ENCODE measurements around the gene MYO3B. TPM values are rescaled to one million over a fixed set of nuclear protein-coding genes. Genes with fewer than 3 reads are reported as not detected.

The MYO3B gene
- total and polyA plus RNA-seq, 2 experiments from 2014 or later = 0.11 TPM; not detected in 1

- Histone ChIP-seq H4K20me1 (ENCODE audit: insufficient read depth) (no peaks in the 10 kb centered on the region), H3K27ac (no peak overlapping the region), H3K36me3 (ENCODE audit: low read depth) (no peaks in the 10 kb centered on the region), H3K4me3 (no peak overlapping the region), H3F3A (ENCODE audit: insufficient read depth) (no peaks in the 10 kb centered on the region), H3K4me1 (ENCODE audit: insufficient read depth) (no peaks in the 10 kb centered on the region), H3K79me2 (ENCODE audit: insufficient read depth) (no peaks in the 10 kb centered on the region), H2AFZ (no peak overlapping the region), H3K9me2 (ENCODE audit: insufficient read depth) (no peaks in the 10 kb centered on the region), H3K27me3 (replicated peaks; ENCODE audit: insufficient read depth) (peaks cover 5% of the 10 kb centered on the region; the same call in 1 of the 2 replicates), H3K9ac (no peak overlapping the region), H3K9me3 (ENCODE audit: low read depth) (no peaks in the 10 kb centered on the region), H3K4me2 (ENCODE audit: unreplicated experiment) (no peak overlapping the region)
- TF ChIP-seq EZH2 (IDR thresholded peaks at IDR 0.05; ENCODE audit: insufficient read depth, poor library complexity, severe bottlenecking) (no peak), EZH2phosphoT487 (IDR thresholded peaks at IDR 0.05; ENCODE audit: insufficient read depth, low read depth) (no peak)
- in situ Hi-C loops (cut with MboI) = no loop called here
- no peak for DNase-seq
- 70 to 75% methylated on average over 4 of the region's 4 CpGs for WGBS, 2 experiments (ENCODE audit: low coverage in 1 of 2, low lambda C conversion rate in 2 of 2, missing lambda C conversion rate in 2 of 2)
Measured at GRCh38 chr2:170504810-170505145, 326.8 kb downstream of the MYO3B start.

GRCh38 chr2:170505631-170506275 lies 327.8 kb downstream of the MYO3B start:
- Histone ChIP-seq H3K79me2 (ENCODE audit: insufficient read depth) (no peaks in the 10 kb centered on the region), H3K9ac (no peak overlapping the region), H4K20me1 (ENCODE audit: insufficient read depth) (no peaks in the 10 kb centered on the region), H3K4me3 (no peak overlapping the region), H3K9me2 (ENCODE audit: insufficient read depth) (no peaks in the 10 kb centered on the region), H3K4me1 (ENCODE audit: insufficient read depth) (no peaks in the 10 kb centered on the region), H3K9me3 (ENCODE audit: low read depth) (no peaks in the 10 kb centered on the region), H3K27ac (no peak overlapping the region), H2AFZ (no peak overlapping the region), H3K4me2 (ENCODE audit: unreplicated experiment) (no peak overlapping the region), H3F3A (ENCODE audit: insufficient read depth) (no peaks in the 10 kb centered on the region), H3K36me3 (ENCODE audit: low read depth) (no peaks in the 10 kb centered on the region), H3K27me3 (replicated peaks; ENCODE audit: insufficient read depth) (peaks cover 5% of the 10 kb centered on the region; the same call in 1 of the 2 replicates)
- in situ Hi-C loops (cut with MboI) = no loop called here
- no peak for TF ChIP-seq EZH2phosphoT487 (IDR thresholded peaks at IDR 0.05; ENCODE audit: insufficient read depth, low read depth)
- TF ChIP-seq EZH2 (IDR thresholded peaks at IDR 0.05; ENCODE audit: insufficient read depth, poor library complexity, severe bottlenecking) = no peak
- 4 to 11% methylated on average over 6 of the region's 6 CpGs for WGBS, 2 experiments (ENCODE audit: low coverage in 1 of 2, low lambda C conversion rate in 2 of 2, missing lambda C conversion rate in 2 of 2)
- peak; percentile 32 for DNase-seq

- TF ChIP-seq EZH2phosphoT487 (IDR thresholded peaks at IDR 0.05; ENCODE audit: insufficient read depth, low read depth) (no peak), EZH2 (IDR thresholded peaks at IDR 0.05; ENCODE audit: insufficient read depth, poor library complexity, severe bottlenecking) (no peak)
- H3K36me3 ChIP-seq (ENCODE audit: low read depth) = no peaks in the 10 kb centered on the region
- no peaks in the 10 kb centered on the region for H3K79me2 ChIP-seq (ENCODE audit: insufficient read depth)
- no peak overlapping the region for H3K4me3 ChIP-seq
- WGBS, 2 experiments (ENCODE audit: low coverage in 1 of 2, low lambda C conversion rate in 2 of 2, missing lambda C conversion rate in 2 of 2) = 50 to 64% methylated on average over 8 of the region's 8 CpGs
- in situ Hi-C loops (cut with MboI) = no loop called here
- no peaks in the 10 kb centered on the region for H4K20me1 ChIP-seq (ENCODE audit: insufficient read depth)
- no peaks in the 10 kb centered on the region for H3K4me1 ChIP-seq (ENCODE audit: insufficient read depth)
- no peak overlapping the region for H3K9ac ChIP-seq
- no peaks in the 10 kb centered on the region for H3K9me3 ChIP-seq (ENCODE audit: low read depth)
- H3K27ac ChIP-seq = no peak overlapping the region
- H3F3A ChIP-seq (ENCODE audit: insufficient read depth) = no peaks in the 10 kb centered on the region
- H3K27me3 ChIP-seq (replicated peaks; ENCODE audit: insufficient read depth) = peaks cover 5% of the 10 kb centered on the region; the same call in 1 of the 2 replicates
- DNase-seq = no peak
- H2AFZ ChIP-seq = no peak overlapping the region
- no peak overlapping the region for H3K4me2 ChIP-seq (ENCODE audit: unreplicated experiment)
- H3K9me2 ChIP-seq (ENCODE audit: insufficient read depth) = no peaks in the 10 kb centered on the region
Measured at GRCh38 chr2:170509452-170510193, 331.7 kb downstream of the MYO3B start.

GRCh38 chr2:170512266-170512665 lies 334.3 kb downstream of the MYO3B start:
- WGBS, 2 experiments (ENCODE audit: low coverage in 1 of 2, low lambda C conversion rate in 2 of 2, missing lambda C conversion rate in 2 of 2) = 45 to 50% methylated on average over 2 of the region's 2 CpGs
- no peak overlapping the region for H3K27ac ChIP-seq
- no peaks in the 10 kb centered on the region for H4K20me1 ChIP-seq (ENCODE audit: insufficient read depth)

More at GRCh38 chr2:170512266-170512665, 334.3 kb downstream of the MYO3B start:
- in situ Hi-C loops (cut with MboI) = no loop called here
- H3K4me1 ChIP-seq (ENCODE audit: insufficient read depth) = no peaks in the 10 kb centered on the region
- TF ChIP-seq EZH2 (IDR thresholded peaks at IDR 0.05; ENCODE audit: insufficient read depth, poor library complexity, severe bottlenecking) (no peak), EZH2phosphoT487 (IDR thresholded peaks at IDR 0.05; ENCODE audit: insufficient read depth, low read depth) (no peak)
- H2AFZ ChIP-seq = no peak overlapping the region
- no peaks in the 10 kb centered on the region for H3K36me3 ChIP-seq (ENCODE audit: low read depth)
- no peaks in the 10 kb centered on the region for H3K79me2 ChIP-seq (ENCODE audit: insufficient read depth)
- no peaks in the 10 kb centered on the region; the same call in 1 of the 2 replicates for H3K27me3 ChIP-seq (replicated peaks; ENCODE audit: insufficient read depth)
- DNase-seq = no peak
- no peak overlapping the region for H3K4me2 ChIP-seq (ENCODE audit: unreplicated experiment)
- H3K9me2 ChIP-seq (ENCODE audit: insufficient read depth) = no peaks in the 10 kb centered on the region
- no peaks in the 10 kb centered on the region for H3F3A ChIP-seq (ENCODE audit: insufficient read depth)
- H3K9ac ChIP-seq = no peak overlapping the region
- no peak overlapping the region for H3K4me3 ChIP-seq
- no peaks in the 10 kb centered on the region for H3K9me3 ChIP-seq (ENCODE audit: low read depth)

Data from GM23248 (cell line).